Activated B cell treated with CpG ODN at 0.5 μM for 24 hours (primary cell): ENCODE data around the gene DCTN3. TPM values are rescaled to one million over a fixed set of nuclear protein-coding genes. Genes with fewer than 3 reads are reported as not detected.

Source experiments
- ATAC-seq: fragments of 200-7000 bp; cut with Tn5 transposase; one replicate; pipeline ENCODE4 v1.10.0; 2021; ENCODE audit warnings: low read depth, mild to moderate bottlenecking, moderate library complexity
- CTCF ChIA-PET: fragments of 350-600 bp; sonication (Branson Sonifier 250); formaldehyde crosslinking; loops from one replicate; lab custom pipeline; 2021; ENCODE audit warnings: antibody characterized with exemption; lab: Charles Lee
- POLR2A ChIA-PET: fragments of 350-600 bp; sonication (Branson Sonifier 250); formaldehyde crosslinking; loops from one replicate; lab custom pipeline; 2021; ENCODE audit warnings: antibody characterized with exemption; lab: Charles Lee
- DNase-seq: peaks from one replicate; pipeline ENCODE4 v3.0.0; 2022
- H3K27ac Mint-ChIP-seq: one replicate; pipeline ENCODE4 v1.8.0; 2020; ENCODE audit warnings: mixed read lengths
- H3K27me3 Mint-ChIP-seq: one replicate; pipeline ENCODE4 v1.8.0; 2021; ENCODE audit warnings: mixed read lengths
- H3K36me3 Mint-ChIP-seq: one replicate; pipeline ENCODE4 v1.8.0; 2021; ENCODE audit warnings: low read depth, mixed read lengths
- H3K4me1 Mint-ChIP-seq: one replicate; pipeline ENCODE4 v1.8.0; 2021; ENCODE audit warnings: mixed read lengths
- H3K4me3 Mint-ChIP-seq: one replicate; pipeline ENCODE4 v1.8.0; 2020; ENCODE audit warnings: mild to moderate bottlenecking, mixed read lengths
- H3K9me3 Mint-ChIP-seq: one replicate; pipeline ENCODE4 v1.8.0; 2020; ENCODE audit warnings: mixed read lengths
- CTCF ChIP-seq: fragments of 200-600 bp; IDR thresholded peaks from one replicate; pipeline ENCODE4 v1.8.0; 2022; ENCODE audit warnings: antibody characterized with exemption, mild to moderate bottlenecking
- intact Hi-C: fragments of 100-400 bp; cut with micrococcal nuclease; formaldehyde crosslinking; loops from one replicate; pipeline ENCODE4 v1.15.1; 2024
- total RNA-seq: library from RNA; stranded (reverse); gene quantifications from 2 replicates; pipeline ENCODE4 v1.2.3, GENCODE V29; 2022

DCTN3 gene
- total RNA-seq, 1 donor from 2014 or later = 63.9 TPM

GRCh38 chr9:34587271-34587670 is 33.0 kb downstream of the DCTN3 start:
- TF ChIP-seq CTCF = no peak
- DNase-seq (no peak), ATAC-seq (no peak)
- CTCF ChIA-PET = interaction anchor here (1.0 to 1.2 kb wide), 2 partner anchors 17 to 208 kb away, joined by 3 to 4 read pairs; no protein-coding TSS in a partner anchor
- Mint-ChIP-seq H3K4me3 (no peak overlapping the region), H3K27ac (no peak overlapping the region), H3K4me1 (peaks cover 36% of the 10 kb centered on the region), H3K9me3 (no peaks in the 10 kb centered on the region), H3K36me3 (no peaks in the 10 kb centered on the region), H3K27me3 (peaks cover 77% of the 10 kb centered on the region)
- intact Hi-C loops = no loop called here
- POLR2A ChIA-PET = no interaction called here

- H3K4me3 Mint-ChIP-seq = no peak overlapping the region
- H3K4me1 Mint-ChIP-seq = peaks cover 27% of the 10 kb centered on the region
- no peaks in the 10 kb centered on the region for H3K9me3 Mint-ChIP-seq
- ChIA-PET CTCF (no interaction called here), POLR2A (no interaction called here)
- H3K27ac Mint-ChIP-seq = no peak overlapping the region
- H3K36me3 Mint-ChIP-seq = no peaks in the 10 kb centered on the region
- intact Hi-C loops = no loop called here
- peaks cover 74% of the 10 kb centered on the region for H3K27me3 Mint-ChIP-seq
- ATAC-seq (no peak), DNase-seq (no peak)
- TF ChIP-seq CTCF = no peak
Measured at GRCh38 chr9:34585946-34586669, 34.2 kb downstream of the DCTN3 start.

GRCh38 chr9:34584970-34585369 is 35.3 kb downstream of the DCTN3 start:
- ChIA-PET CTCF (no interaction called here), POLR2A (no interaction called here)
- H3K4me1 Mint-ChIP-seq = peaks cover 15% of the 10 kb centered on the region
- no peaks in the 10 kb centered on the region for H3K9me3 Mint-ChIP-seq
- no peak for TF ChIP-seq CTCF
- ATAC-seq = no peak
- H3K36me3 Mint-ChIP-seq = no peaks in the 10 kb centered on the region
- no peak for DNase-seq
- intact Hi-C loops = no loop called here
- no peak overlapping the region for H3K4me3 Mint-ChIP-seq
- H3K27me3 Mint-ChIP-seq = peaks cover 74% of the 10 kb centered on the region
- no peak overlapping the region for H3K27ac Mint-ChIP-seq

- ChIA-PET CTCF (interaction anchor here (1.6 kb wide), 1 partner anchor 35 kb away, joined by 5 read pairs; no protein-coding TSS in a partner anchor), POLR2A (no interaction called here)
- peaks cover 10% of the 10 kb centered on the region for H3K4me1 Mint-ChIP-seq
- H3K36me3 Mint-ChIP-seq = no peaks in the 10 kb centered on the region
- ATAC-seq (no peak), DNase-seq (no peak)
- H3K27me3 Mint-ChIP-seq = peaks cover 74% of the 10 kb centered on the region
- no peak overlapping the region for H3K4me3 Mint-ChIP-seq
- H3K9me3 Mint-ChIP-seq = no peaks in the 10 kb centered on the region
- TF ChIP-seq CTCF = no peak
- intact Hi-C loops = no loop called here
- H3K27ac Mint-ChIP-seq = no peak overlapping the region
Measured at GRCh38 chr9:34582787-34583186, 37.5 kb downstream of the DCTN3 start.

GRCh38 chr9:34581318-34581717 is 39.0 kb downstream of the DCTN3 start:
- ATAC-seq (no peak), DNase-seq (no peak)
- H3K27ac Mint-ChIP-seq = no peak overlapping the region
- no peaks in the 10 kb centered on the region for H3K36me3 Mint-ChIP-seq
- ChIA-PET CTCF (no interaction called here), POLR2A (no interaction called here)
- no peaks in the 10 kb centered on the region for H3K9me3 Mint-ChIP-seq
- peaks cover 68% of the 10 kb centered on the region for H3K27me3 Mint-ChIP-seq
- H3K4me1 Mint-ChIP-seq = peaks cover 17% of the 10 kb centered on the region
- intact Hi-C loops = no loop called here
- TF ChIP-seq CTCF = no peak
- no peak overlapping the region for H3K4me3 Mint-ChIP-seq
